COR-L47 (cell line): ENCODE results near the gene COL10A1.
A peak's percentile ranks its signal among the peaks of the same experiment; 100 is the strongest.
"Not testable (repeated sequence)": the region's sequence is repeated elsewhere in the genome, so short reads cannot be mapped to it uniquely, and the experiment has no call there.

Experiments
- DNase-seq: peaks from one replicate; lab custom pipeline; 2025; lab: John Stamatoyannopoulos, UW

The COL10A1 gene

DNA sequence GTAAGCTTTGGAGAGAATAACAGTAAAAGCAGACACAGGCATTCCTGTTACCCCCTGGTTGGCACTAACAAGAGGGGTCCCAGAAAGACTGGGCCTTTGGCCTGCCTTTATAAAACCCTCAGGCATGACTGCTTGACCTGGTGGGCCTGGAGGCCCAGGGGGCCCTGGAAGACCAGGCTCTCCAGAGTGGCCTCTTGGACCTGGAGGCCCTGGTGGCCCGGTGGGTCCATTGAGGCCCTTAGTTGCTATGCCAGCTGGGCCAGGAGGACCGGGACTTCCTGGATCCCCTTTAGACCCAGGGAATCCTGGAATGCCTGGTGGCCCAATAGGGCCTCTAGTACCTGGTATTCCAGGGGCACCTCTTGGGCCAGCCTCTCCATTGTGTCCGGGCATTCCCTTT, 5.5 kb downstream of the COL10A1 start:
- no peak for DNase-seq

DNA sequence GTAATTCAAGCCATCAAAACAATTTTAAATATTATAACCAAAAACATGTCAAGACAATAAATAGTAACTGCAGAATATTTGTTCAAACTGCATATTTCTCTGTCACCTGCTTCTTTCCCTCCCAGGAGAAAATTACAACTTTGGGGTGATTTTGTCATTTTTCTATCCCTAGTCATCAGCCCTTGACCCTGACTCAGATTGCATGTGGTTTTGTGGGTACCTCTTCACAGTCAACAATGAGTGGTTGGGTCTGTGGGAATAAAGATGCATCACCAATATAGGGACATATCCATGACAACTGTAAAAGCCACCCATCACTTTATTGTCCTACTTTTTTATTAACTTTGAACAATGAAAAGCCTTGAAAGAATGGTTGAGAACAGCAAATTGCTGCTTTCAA, 7.3 kb downstream of the COL10A1 start:
- no peak for DNase-seq

DNA sequence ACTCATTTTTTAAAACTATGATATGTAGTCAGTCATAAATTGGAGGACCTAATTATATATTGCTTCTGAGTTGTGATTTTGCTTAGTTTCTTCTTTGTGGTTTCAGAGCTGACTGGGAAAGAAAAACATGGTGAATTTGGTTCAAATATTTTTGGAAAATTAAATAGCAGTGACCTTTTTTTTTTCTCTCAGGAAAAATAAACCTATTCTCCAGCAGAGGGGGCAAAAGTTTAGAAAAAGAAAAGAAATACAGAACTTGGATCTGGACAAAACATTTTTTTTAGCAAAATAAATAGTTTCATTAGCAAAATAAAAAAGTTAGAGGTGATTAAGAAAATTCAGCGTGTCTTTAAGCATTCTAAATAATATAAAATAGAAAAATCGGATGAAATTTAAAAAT, 10.2 kb downstream of the COL10A1 start:
- DNase-seq: no peak

DNA sequence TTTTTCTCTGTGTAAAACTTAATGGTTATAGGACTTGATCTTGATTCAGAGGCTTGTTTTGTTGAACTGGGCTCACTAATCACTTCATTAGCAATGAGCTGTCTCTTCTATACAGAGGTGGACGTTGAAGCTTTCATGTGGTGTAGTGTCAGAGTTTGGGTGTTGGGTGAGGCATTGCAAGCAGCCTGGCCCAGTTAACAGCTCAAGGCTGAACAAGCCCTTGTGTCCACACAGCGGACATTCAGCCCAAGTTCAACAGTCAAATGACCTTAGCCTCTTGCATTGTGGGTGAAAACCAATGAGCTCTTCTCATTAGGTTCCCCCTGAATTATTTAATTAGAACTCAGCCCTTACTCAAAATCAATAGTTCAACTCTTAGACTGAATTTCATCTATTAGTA, 12.5 kb downstream of the COL10A1 start:
- DNase-seq: no peak

DNA sequence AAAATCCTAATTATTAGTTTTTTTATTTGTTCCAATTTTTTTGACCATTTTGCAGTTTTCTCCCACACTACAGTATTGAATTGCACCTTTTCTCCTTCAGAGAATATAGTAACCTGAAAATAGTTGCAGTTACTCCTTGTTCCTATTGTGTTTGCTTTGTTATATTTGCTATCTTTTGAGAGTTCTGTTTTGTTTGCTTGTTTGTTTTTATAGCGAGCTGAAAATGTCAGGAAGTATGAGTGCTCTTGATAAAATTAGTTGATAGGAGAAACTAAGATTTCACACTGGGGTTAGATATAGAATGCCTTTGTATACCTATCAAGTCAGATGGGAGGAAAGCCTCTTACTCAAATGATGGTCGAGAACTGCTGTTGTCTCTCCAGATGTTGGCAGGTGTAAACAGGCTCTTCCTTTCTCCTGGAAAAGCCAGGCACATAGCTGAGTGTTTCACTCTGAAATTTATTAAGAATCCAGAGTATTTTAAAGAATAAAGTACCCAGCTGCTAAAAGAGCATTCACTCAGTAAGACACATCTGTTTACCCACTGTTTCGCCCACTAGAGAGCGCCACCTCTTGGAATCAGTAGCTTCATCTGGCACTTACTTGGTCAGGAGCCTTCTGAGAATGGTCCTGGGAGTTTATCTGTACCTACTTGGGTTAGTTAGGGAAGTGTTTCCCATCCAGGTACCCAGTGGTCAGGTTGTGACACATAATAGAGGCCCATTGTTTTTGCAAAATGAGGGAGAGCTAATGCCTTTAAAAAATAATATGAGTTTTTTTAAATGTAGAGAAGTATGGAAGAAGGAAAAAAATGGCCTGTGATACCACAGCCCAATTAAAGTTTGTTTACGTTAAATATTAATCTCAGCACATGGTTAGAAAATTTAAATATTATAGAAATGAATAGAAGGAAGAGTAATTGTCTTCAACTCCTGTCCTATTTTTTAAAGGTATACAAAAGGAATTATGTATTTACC, 14.1 kb downstream of the COL10A1 start:
- no peak for DNase-seq

DNA sequence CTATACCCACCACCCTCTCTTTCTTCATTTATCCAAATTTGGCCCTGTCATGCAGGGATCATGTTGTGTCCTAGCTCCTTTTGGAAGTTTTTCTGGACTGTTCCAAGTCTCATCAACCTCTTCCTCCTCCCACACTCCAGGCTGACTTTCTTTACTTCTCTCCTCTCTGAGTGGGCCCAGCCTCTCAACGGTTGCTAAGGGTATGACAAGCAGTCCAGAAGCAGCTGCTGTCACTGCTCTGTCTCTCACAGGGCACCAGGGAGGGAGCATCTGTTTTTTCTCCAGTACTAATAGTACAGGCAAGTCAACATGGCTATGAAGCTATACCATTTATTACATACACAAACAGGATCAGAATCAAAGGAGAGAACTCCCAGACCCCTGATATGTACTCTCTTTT, 17.1 kb downstream of the COL10A1 start:
- no peak for DNase-seq

DNA sequence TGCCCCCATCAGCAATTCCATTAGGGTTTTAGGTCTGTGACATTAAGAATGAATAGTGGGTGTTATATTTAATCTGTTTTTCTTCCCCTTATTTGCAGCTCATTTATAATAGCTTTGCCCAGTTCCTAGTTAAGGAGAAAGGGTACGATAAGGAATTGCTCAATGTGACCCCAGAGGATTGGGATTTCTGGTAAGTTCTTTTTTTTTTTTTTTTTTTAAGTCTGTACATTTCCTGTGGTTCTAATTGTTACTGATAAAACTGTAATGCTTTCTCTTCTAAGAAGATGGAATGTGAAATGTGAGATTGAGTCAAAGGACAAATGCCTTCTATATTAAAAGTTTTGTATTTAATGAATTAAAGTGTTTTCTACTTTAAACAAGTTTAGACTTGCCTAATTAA, 19.8 kb downstream of the COL10A1 start:
- no peak for DNase-seq

DNA sequence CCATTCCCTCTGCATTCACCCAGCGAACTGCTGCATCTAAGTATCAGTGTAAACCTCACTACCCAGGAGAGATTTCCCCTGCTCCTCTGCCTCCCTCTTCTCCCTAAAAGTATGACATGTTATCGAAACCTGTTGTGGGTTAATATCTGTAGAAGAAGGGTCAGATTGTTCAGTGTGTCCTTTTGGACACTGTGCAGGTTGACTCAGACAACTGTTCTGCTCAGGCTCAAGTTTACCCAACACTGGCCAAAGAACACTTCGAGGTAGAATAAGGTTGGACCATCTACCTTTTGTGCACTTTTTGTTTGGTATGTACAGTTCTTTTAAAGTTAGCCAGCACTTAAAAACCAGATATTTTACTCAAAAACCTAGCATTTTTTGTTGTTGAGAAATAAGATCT, 20.7 kb downstream of the COL10A1 start:
- no peak for DNase-seq

DNA sequence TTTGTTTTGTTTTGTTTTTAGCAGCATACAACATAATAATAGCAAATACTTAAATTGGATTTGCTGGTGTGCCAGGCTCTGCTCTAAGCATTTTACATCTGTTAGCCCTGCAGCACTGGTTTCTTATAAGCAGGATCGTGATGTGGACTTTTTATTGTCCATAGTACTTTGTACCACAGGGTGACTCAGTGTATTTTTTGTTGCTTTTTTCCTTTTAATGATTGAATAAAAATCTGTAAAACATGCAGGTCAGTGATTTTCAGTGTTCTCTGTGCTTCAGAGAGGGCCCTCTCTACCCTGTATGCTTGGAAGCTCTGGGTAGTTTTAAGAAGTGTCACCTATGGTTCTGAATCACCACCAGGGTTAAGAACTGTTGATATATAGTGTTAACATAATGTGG, 21.3 kb downstream of the COL10A1 start:
- DNase-seq: no peak

DNA sequence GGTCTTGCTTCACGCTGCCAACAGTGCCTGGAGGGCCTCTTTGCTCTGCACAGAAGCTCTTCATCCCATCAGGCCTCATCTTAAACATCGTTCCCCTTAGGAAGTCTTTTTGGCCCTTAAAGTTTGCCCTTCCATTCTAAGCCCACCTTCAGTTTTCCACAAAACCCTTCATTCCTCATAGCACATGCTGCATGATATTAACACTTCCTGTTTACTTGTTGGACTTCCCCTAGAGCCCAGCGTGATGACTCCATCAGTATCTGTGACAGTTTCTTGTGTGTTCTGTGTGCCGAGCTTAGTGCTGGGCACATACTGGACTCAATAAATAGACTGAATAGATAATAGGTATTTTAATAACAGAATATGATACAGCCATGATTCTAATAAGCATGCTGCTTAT, 23.1 kb downstream of the COL10A1 start:
- no peak for DNase-seq

DNA sequence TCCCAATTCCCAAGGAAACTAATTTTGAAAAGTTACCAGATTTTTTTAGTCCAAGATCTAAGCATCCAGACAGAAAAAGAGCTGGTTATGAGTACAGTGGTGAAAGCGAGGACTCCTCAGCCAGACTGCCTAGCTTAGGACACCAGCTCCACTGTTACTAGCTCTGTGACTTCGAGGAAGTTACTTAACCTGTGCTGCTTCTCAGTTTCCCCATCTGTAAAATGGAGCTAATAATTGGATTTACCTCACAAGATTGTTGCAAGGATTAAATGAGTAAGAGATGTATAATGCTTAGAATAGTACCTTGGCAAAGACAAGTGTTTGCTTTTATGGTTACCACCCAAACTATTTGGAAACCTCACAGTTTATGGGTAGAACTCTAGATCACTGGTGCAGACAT, 24.1 kb downstream of the COL10A1 start:
- DNase-seq: no peak

DNA sequence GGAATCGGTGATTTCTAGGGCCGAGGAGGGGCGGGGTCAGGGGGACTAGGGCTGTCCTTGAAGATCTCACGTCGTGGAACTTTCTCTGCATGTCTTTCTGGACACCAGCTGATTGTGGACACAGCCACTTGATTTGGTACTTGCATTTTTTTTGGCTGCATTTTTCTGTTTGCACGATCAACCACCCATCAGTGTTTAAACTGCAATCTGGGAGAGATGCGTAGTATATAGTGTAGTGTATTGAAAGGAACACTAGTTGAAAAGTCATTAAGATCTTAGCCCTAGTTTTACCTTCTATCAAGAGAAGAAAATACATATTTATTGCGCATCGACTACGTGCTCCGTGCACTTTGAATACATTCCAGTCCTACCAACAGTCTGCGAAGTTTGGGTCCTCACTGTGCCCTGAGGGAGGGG, 24.6 kb downstream of the COL10A1 start:
- no peak for DNase-seq

DNA sequence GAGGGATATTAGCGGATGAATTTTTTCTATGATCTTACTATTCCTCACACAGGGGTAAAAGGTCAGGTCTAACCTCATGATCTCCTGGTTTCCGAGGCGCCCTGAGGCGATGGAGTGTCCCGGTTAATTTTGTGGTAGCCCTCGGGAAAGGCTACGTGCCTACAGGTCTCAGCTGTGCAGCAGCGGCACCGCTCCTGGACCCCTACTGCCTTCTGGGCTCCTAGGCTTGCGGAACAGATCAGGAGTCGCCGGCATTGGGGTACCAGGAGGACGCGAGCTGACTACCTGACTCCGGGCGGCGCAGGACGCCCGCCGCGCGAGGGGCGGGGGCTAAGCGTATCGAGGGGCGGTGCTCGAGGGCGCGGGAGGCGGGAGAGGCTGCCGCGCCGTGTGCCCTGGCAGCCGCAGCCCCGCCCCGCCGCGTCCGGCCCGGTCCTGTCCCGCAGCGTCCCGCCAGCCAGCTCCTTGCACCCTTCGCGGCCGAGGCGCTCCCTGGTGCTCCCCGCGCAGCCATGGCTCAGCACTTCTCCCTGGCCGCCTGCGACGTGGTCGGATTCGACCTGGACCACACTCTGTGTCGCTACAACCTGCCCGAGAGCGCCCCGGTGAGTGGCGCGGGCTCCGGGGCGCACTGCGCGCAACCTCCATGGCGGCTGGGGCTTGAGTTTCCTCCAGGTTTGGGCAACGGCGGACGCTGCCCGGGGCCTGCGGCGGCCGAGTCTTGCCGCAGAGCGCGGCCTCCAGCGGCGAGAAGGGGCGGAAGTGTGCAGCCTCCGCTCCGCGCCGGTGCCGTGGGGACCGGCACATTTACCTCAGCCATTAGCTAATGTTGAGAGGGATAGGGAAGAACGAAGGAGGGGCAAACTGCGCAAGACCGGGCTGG, 25.3 kb downstream of the COL10A1 start, which contains the start of gene NT5DC1:
Gene NT5DC1 (plus strand): TSS at position 435 of the 883 bp plus-strand sequence. CDS start 78 bp downstream, at position 513.
- DNase-seq: peak; percentile 55

DNA sequence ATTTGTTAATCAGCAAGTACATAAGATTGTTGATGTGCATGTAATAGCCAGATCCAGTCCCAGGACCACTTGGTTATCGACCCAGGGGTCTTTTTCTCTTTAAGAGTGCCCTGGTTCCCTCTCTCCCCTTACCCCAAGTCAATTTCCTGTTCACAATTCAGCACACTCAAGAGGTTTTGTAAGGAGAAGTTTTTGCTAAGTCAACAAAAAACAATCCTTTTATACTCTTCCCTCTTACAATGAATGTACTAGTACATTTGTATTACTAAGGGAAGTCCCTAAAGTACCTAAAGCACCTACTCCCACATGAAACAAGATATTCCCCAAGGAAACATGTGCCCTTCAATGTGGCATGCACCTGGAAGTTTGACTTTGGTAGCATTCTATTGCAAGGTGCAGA, 26.9 kb downstream of the COL10A1 start:
- DNase-seq: no peak

DNA sequence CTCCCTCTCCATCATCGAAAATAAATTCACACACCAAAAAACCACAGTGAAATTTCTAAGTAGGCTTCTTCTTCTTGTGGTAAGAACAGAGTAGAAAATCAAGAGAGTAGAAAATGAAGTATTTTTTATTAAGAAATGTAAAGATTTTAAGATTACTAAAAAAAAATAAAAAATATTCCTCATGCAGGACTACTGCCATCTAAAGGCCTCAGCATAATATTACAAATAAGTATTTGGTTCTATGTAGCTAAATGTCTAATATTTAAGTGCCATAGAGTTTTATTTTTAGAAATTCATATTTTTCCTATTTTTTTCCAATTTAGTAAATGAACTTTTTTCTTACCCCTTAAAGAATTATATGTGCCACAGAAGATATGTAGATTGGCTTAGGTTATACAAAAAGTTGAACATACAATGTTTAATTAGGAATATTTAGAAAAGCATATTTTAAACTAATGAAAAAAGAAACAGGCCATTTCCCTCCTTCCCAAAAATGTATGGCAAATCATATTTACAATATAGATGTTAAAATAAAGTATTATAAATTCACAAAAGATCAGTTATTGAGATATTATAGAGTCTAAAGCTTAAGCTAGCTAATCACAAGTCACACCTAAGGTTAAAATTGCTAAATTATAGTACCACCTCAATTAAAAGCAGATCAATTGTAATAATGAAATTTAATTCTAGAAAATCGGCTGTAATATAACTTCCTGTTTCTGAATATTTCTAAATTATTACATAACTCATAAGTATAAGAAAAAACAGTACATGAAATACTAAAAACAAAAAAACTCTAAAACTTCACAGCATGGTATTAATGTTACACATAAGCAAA, 28.7 kb downstream of the COL10A1 start:
- no peak for DNase-seq

DNA sequence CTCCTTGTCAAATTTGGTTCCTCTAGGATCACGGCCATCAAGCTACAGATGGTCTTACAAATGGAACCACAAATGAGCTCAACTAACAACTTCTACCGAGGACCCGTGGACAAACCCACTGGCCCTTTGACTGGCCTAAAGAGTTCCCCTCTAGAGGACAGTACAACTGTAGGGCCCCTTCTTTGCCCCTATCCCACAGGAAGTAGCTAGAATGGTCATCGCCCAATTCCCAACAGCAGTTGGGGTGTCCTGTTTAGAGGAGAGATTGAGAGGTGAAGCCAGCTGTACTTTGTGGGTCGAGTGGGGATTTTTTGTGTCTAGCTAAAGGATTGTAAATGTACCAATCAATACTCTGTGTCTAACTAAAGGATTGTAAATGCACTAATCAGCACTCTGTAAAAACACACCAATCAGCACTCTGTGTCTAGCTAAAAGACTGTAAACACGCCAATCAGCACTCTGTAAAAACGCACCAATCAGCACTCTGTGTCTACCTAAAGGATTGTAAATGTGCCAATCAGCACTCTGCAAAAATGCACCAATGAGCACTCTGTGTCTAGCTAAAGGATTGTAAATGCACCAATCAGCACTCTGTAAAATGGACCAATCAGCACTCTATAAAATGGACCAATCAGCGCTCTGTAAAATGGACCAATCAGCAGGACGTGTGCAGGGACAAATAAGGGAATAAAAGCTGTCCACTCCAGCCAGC, 29.7 kb downstream of the COL10A1 start:
- DNase-seq: not testable (repeated sequence)

DNA sequence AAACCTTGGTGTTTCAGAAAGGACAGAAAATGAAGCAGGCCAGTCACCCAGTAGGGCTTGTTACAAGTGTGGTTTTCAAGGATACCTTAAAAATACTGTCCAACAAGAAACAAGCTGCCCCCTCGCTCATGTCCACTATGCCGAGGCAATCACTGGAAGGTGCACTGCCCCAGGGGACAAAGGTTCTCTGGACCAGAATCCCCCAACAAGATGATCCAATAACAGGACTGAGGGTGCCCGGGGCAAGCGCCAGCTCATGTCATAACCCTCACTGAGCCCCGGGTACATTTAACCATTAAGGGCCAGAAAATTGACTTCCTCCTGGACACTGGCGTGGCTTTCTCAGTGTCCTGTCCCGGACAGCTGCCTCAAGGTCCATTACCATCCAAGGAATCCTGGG, 31.9 kb downstream of the COL10A1 start:
- no peak for DNase-seq

DNA sequence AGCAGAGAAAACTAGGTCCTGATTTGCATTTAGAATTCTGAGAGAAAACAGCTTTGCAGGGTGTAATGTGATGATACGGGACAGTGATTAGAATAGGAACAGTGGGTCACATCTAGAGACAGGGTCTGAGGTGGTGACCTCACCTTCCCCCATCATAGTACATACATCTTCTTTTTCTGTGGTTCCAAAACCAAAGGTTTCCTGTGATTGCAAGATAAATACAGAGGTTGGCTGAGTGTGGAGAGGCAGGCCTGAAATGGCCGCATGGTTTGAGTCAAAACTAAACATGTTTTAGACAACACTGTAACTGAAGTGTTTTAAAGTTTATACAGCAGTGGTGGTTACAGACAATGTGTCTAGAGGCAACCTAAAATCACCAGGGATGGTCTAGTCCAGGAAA, 35.7 kb downstream of the COL10A1 start:
- DNase-seq: no peak

DNA sequence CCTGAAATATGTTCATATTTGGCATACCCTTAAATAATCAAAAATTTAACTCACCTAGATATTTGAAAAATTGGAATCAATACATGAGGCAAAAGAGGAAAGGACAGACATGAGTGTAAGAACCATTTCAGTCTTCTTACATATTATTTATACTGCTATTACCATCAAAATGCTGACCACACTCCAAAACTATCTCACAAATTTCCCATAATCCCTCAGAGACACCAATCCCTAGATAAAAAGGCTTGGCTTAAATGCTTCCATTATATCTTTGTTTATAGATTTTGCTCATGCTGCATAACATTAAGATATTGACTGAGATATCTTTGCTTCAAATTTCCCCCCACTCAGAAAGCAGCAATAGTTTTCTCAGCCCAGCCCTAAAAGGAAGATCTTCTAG, 37.0 kb downstream of the COL10A1 start:
- DNase-seq: no peak

DNA sequence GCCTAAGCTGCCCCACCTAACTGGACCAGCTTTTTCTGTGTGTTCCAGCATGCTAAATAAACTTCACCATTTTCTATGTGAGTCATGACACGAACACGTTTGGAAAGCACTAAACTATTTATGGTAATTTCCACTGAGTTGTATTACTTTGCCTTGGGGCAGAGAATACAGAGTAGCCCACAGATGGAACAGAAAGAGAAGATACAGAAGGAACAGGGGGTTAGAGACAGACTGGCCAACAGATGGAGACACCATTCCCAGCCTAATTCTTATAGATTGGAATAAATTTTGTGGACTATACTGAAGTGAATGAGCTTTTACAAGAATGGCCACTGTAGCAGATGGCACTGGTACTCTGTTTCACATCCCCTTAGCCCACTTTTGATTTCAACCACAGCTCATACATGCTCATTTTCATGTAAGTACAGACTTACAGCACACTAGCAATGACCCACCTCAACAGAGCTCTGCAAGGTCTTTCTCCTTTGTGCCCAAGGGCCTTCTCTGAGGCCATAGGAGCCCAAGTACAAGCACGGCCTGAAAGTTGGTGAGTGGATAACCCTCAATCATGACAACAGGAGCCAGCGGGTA, 38.4 kb downstream of the COL10A1 start:
- no peak for DNase-seq

DNA sequence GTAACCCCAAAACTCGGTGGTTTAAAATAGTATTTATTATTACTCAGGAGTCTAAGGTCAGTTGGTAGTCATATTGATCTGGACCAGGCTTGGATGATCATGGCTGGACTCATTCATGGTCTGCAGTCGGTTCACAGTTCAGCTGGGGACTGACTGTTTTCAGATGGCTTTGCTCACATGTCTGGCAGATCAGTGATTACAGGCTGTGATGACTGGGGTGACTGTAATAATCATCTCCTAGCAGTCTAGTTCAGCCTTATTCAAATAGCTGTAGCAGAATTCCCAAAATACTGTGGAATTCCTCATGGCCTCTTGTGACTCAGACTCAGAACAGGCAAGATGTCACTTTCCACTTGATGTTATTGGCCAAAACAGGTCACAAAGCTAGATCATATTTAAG, 41.6 kb downstream of the COL10A1 start:
- no peak for DNase-seq
